HG03135 (cell line): ENCODE results near the gene CORO1C.
"Not testable (repeated sequence)": the region's sequence is repeated elsewhere in the genome, so short reads cannot be mapped to it uniquely, and the experiment has no call there.

ENCODE experiments used
- ATAC-seq: cut with Tn5 transposase; IDR thresholded peaks from one replicate; pipeline ENCODE4 v1.9.1; 2021; ENCODE audit warnings: mild to moderate bottlenecking, moderate library complexity; ENCODE audit not compliant: unreplicated experiment

Gene CORO1C

DNA sequence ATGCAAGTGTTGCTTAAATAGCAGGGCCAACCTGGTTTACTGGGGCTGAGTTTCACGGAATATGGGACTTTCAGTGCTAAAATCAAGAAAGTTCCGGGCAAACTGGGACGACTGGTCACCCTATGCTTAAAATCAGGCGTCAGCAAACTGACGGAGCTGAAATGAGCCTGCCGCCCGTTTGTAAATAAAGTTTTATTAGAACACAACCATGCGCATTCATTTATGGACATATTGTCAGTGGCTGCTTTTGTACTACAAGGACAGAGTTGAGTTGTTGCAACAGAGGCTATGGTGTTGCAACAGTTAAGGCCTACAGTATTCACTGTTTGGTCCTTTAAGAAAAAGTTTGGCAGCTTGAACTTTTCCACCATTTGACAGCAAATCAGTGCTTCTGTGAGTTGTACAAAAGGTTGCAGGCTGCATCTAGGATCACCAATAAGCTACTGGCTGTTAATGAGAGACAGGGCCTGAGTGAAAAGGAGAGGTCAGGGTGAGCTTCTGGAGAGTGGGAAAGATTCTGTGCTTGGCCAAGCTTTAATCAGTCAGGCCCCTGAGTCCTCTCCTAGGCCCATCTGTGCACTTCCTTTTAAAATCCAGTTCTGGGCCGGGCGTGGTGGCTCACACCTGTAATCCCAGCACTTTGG lies 111.0 kb downstream of the CORO1C start:
- no peak for ATAC-seq

DNA sequence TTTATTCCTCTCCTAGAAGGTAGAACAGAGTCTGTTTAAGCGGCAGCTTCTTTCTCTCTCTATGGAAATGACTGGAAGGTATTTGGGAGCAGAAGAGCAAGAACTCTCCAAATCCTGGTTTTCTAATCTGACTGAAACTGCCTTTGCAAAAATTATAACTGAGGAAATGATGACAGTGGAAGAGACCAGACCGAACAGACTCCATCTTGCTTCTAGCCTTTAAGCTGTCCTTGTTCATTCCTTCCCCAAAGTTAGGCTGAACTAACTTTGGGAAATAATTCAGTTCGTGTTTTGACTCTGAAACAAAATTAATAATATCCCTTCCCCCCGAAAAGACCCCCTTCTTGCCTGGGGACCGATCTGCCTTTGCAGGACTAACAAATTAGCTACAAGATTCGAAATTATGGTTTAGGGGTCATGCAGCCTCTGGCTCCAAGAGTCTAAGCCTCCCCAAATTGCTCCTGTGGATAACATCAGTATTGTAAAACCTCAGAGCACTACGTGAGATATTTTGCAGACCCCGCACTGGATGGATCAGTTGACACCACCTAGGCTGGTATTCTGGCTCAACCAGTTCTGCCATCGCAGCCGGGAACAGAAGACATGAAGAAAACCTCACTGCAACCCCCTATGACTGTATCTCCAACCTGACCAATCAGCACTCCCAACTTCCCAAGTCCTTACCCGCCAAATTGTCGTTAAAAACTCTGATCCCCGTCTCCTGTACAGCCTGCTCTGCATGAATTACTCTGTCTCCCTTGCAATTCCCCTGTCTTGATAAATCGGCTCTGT lies 111.8 kb downstream of the CORO1C start:
- no peak for ATAC-seq

GRCh38 chr12:108618953-108619274 lies 112.4 kb downstream of the CORO1C start:
- not testable (repeated sequence) for ATAC-seq

- ATAC-seq: no peak
These were observed 113.0 kb downstream of the CORO1C start for GRCh38 chr12:108618079-108618952.

DNA sequence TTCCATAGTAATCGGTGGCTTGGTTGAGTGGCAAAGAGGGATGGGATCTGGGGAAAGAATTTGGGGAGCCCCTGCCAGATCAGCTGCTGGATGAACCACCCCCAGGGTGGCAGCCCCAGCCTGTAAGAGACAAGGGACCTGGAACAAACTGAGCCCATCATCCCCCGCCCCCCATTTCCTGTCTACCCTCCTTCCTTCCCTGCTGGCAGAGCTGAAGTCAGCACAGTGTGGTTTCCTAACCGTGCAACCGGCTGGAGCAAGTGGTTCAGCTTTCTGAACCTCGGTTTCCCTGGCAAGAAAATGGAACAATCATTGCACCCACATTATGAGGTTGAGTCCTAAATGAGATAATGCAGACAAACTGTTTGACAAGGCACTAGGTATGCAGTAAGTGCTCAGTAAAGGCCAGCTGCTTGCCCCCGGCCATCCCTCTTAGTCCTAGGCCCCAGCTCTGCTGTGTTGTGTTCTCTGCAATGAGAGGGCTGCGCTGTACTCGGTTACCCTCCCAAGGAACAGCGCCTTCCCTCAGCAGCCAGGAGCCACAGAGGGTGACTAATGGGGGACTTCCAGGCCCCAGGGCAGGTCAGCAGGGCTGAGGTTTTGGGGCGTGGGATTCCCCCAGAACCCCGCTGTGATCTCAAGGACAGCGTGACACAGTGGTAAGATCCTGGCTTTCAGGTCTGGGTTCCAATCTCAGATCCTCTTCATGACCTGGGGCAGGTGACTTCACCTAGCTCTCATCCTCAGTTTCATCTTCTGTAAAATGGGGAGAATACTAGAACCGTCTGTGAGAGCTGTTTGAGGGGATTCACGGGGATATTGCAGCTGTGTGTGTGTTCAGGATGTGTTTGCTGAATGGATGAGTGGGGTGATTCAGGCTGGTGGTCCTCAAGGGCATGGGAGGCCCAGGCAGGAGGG lies 114.1 kb downstream of the CORO1C start:
- ATAC-seq: peak; percentile 87

GRCh38 chr12:108616359-108616758 lies 115.0 kb downstream of the CORO1C start:
- ATAC-seq: no peak

DNA sequence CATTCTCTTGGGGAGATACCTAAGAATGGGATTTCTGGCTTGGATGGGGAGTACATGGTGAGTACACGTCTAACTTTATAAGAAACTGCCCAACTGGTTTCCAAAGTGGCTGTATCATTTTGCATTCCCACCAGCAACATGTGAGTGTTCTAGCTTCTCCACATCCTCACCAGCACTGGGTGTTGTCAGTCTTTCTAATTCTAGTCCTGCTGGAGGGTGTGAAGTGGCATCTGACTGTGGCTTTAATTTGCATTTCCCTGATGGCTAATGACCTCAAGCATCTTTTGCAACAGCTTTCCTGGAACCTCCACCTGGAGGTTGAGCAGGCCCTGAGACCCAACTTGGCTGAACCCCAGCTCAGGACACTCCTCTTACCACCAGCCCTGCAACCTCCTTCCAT lies 115.4 kb downstream of the CORO1C start:
- ATAC-seq: no peak

DNA sequence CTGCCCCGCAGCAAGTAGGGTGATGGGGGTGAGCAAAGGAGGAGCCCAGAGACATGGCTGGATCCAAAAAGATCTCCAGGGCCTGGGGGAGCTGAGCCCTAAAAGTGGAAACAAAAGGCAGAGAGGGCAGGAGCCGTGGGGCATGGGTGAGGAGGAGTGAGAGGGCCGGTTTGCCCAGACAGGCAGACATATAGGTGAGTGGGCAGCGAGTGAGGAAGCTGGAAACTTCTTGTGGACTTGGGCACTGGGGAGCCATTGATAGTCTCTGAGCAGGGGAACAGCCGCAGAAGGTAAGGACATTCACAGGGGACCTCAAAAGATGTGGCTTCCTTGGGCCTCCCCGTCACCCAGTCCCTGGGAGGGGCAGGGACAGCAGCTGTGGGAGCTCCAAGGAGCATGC lies 116.7 kb downstream of the CORO1C start:
- ATAC-seq: no peak

GRCh38 chr12:108614041-108614440 lies 117.3 kb downstream of the CORO1C start:
- no peak for ATAC-seq

GRCh38 chr12:108613548-108613947 lies 117.8 kb downstream of the CORO1C start:
- ATAC-seq: no peak

GRCh38 chr12:108612788-108613282 lies 118.5 kb downstream of the CORO1C start:
- no peak for ATAC-seq

DNA sequence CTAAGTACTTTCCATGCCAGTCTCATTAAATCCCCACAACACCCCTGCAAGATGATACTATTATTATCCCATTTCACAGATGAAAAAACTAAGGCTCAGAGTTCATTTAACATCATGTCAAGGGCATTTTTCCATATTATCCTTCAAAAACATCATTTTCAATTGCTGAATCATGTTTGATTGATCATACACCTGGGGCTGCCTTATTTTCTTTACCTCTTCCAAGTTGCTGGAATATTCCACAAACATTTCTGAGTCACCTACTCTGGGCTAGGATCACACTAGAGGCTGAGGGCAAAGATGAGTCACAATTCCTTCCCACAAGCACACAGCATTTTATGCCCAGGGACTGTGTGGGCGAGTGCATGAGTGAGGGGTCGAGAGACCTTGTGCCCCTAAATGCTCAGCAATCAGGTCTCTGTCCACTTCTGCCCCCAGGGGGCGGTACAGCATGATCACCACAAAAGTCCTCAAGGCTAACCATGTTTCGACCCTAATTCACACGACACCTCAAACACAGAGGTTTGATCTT lies 119.4 kb downstream of the CORO1C start:
- ATAC-seq: no peak

- no peak for ATAC-seq
These were observed 120.3 kb downstream of the CORO1C start for GRCh38 chr12:108610856-108611605.

DNA sequence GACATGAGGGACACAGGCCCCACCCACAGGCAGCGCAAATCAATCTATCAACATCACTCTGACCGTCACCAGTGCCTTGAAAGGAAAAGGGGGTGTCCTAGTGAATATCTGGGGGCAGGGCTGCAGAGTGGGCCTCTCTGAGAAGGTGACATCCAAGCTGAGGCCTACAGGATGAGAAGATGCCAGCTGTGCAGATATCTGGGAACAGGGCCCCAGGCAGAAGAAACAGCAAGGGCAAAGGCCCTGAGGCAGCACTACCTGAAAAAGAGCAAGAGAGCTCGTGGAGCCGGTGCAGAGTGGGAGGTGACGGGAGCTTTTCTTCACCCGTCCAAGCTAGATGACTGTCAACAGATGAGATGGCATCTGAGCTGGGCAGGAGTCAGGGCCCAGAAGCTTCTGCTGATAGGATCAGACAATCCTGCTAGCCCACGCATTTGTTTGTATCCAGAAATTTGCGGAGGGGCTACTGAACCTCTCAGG lies 120.9 kb downstream of the CORO1C start:
- no peak for ATAC-seq

- ATAC-seq: no peak
These were observed 121.6 kb downstream of the CORO1C start for GRCh38 chr12:108609537-108610335.

DNA sequence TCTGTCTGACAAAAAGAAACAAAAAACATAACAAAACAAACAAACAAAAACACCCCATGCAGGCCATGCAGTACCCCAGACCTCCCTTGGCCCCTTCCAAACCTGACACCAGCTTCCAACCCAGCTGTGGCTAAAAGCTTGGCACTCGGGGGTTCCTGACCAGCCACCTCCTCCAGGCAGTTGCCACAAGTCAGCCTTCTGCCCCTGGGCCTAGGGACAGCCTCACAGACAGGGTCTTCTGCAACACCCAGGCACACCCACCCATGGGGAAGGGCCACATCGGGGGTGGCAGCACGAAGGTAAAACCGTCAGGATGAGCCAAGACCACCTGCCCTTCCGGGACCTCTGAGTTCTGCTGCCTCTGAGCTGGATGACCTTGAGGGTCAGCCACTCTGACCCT lies 122.7 kb downstream of the CORO1C start:
- no peak for ATAC-seq

DNA sequence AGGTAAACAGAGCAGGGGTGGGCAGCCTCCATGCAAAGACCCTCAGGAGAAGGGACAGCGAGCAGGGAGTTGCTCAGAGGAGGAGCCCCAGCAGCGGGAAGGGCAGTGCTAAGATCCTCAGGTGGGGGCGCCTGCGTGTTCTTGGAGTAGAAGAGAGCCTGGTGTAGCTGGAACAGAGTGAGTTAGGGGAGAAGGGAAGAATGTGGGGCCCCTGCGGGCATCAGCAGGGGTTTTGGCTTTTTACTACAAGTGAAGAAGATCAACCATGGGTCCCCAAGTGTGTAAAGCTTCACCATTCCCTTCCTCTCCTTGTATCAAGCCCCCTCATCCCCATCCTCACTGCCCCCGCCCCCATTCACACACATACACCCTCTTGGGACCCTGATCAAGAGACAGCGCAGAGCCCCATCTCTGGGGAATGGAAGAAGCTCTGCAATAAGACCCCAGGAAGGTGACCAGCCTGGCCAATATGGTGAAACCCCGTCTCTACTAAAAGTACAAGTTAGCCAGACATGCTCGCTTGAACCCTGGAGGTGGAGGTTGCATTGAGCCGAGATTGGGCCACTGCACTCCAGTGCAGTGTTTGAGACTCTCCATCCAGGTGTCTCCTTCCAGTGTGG lies 123.2 kb downstream of the CORO1C start:
- ATAC-seq: no peak

DNA sequence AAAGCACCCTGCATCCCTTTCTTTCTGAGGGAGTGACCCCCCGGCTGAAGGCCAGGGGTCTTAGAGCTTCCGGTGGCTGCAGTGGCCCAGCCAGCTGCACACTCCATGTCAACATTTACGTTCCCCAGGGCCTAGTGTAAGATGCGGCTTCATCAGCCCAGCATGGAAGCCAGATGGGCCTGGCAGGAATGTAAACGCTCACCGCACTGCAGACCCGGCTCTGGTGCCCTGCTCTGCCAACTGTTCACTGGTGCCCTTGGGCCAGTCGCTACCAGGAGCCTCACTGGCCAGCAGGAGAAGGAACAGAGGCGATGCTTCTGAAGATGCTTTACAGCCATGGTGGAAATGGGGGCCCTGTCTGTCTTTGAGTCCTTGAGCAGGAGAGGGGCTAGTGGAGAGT lies 124.8 kb downstream of the CORO1C start:
- ATAC-seq: no peak
